Vagina (tissue), 2 donors: ENCODE data around the gene TAF1B.

Experiments
- CTCF ChIP-seq, 3 experiments: fragments of 450-650 bp in 2 of 3; fragments of 200-600 bp in 1 of 3; sonication (generic) in 1 of 3; IDR thresholded peaks; one replicate each; pipeline ENCODE4 v1.5.1; 2017 to 2019; ENCODE audit warnings: antibody characterized with exemption in 3 of 3, mild to moderate bottlenecking in 2 of 3, moderate library complexity in 2 of 3
- POLR2AphosphoS5 ChIP-seq, 2 donors: sonication (generic); formaldehyde crosslinking; IDR thresholded peaks; one replicate each; pipeline ENCODE4 v1.9.0; 2017; ENCODE audit warnings: antibody characterized with exemption in 2 of 2, mild to moderate bottlenecking in 2 of 2, low read depth in 1 of 2; ENCODE audit not compliant: insufficient read depth in 1 of 2

- TF ChIP-seq CTCF (IDR thresholded peaks at IDR 0.05) = no peak
- no peak for TF ChIP-seq POLR2AphosphoS5 (IDR thresholded peaks at IDR 0.05; ENCODE audit: insufficient read depth in 1 of 2, low read depth in 1 of 2)
Measured at GRCh38 chr2:9877026-9877425, 33.8 kb downstream of the TAF1B start.
